Measurements from ENCODE around the gene SEMA3D.

The SEMA3D gene

GRCh38 chr7:85070967-85071628, 115.8 kb downstream of the SEMA3D start:
- no peak for FAIRE-seq

- no peak for FAIRE-seq
Measured at GRCh38 chr7:85068799-85069198, 118.1 kb downstream of the SEMA3D start.

- FAIRE-seq = no peak
Measured at GRCh38 chr7:85067371-85067770, 119.5 kb downstream of the SEMA3D start.

- no peak for FAIRE-seq
Measured at GRCh38 chr7:85065888-85066485, 120.9 kb downstream of the SEMA3D start.

GRCh38 chr7:85065306-85065705, 121.5 kb downstream of the SEMA3D start:
- FAIRE-seq = no peak

- no peak for FAIRE-seq
Measured at GRCh38 chr7:85062651-85063050, 124.2 kb downstream of the SEMA3D start.

- no peak for FAIRE-seq
Measured at GRCh38 chr7:85061456-85061855, 125.4 kb downstream of the SEMA3D start.

GRCh38 chr7:85060696-85061095, 126.2 kb downstream of the SEMA3D start:
- FAIRE-seq = no peak

GRCh38 chr7:85055906-85056305, 130.9 kb downstream of the SEMA3D start:
- FAIRE-seq = no peak

GRCh38 chr7:85055196-85055595, 131.7 kb downstream of the SEMA3D start:
- no peak for FAIRE-seq

- FAIRE-seq = no peak
Measured at GRCh38 chr7:85054306-85054705, 132.6 kb downstream of the SEMA3D start.

GRCh38 chr7:85052894-85053293, 134.0 kb downstream of the SEMA3D start:
- FAIRE-seq = no peak

GRCh38 chr7:85052056-85052737, 134.7 kb downstream of the SEMA3D start:
- FAIRE-seq = no peak

- FAIRE-seq = no peak
Measured at GRCh38 chr7:85046534-85046933, 140.3 kb downstream of the SEMA3D start.

- FAIRE-seq = peak; percentile 73
Measured at GRCh38 chr7:85041605-85042216, 145.1 kb downstream of the SEMA3D start.

- no peak for FAIRE-seq
Measured at GRCh38 chr7:85039196-85039923, 147.5 kb downstream of the SEMA3D start.

GRCh38 chr7:85038466-85038865, 148.4 kb downstream of the SEMA3D start:
- FAIRE-seq = no peak

- FAIRE-seq = no peak
Measured at GRCh38 chr7:85033263-85033662, 153.6 kb downstream of the SEMA3D start.

- no peak for FAIRE-seq
Measured at GRCh38 chr7:85031475-85031874, 155.4 kb downstream of the SEMA3D start.

GRCh38 chr7:85030893-85031292, 156.0 kb downstream of the SEMA3D start:
- FAIRE-seq = peak; percentile 64

GRCh38 chr7:85025312-85025756, 161.5 kb downstream of the SEMA3D start:
- no peak for FAIRE-seq

- no peak for FAIRE-seq
Measured at GRCh38 chr7:85023916-85024315, 162.9 kb downstream of the SEMA3D start.

Measured in TTC549 (cell line).